ENCODE results near the gene ZNF101. TPM values are rescaled to one million over a fixed set of nuclear protein-coding genes. Genes with fewer than 3 reads are reported as not detected.

The ZNF101 gene
- total and polyA plus RNA-seq, 9 donors = 2.9 to 12.6 (median 5.6) TPM

- Histone ChIP-seq H3K27me3 (no peaks in the 10 kb centered on the region), H3K27ac (no peak overlapping the region), H3K36me3 (no peaks in the 10 kb centered on the region), H3K4me1 (ENCODE audit: insufficient read depth) (no peaks in the 10 kb centered on the region), H3K9me3 (no peaks in the 10 kb centered on the region), H3K4me3 (no peak overlapping the region)
- DNase-seq = no peak
- no peak for TF ChIP-seq POLR2A (IDR thresholded peaks at IDR 0.05)
- TF ChIP-seq EP300 (IDR thresholded peaks at IDR 0.05) = no peak
- TF ChIP-seq CTCF (IDR thresholded peaks at IDR 0.05) = no peak
- 72 to 84% (median 81%) methylated on average over 5 of the region's 5 CpGs for WGBS, 3 donors
- intact Hi-C loops (cut with DNase I) = no loop called here
Observed at GRCh38 chr19:19632661-19633060, 36.0 kb upstream of the ZNF101 start.

- WGBS, 3 donors = 90% methylated on average over 22 of the region's 22 CpGs
- H3K27me3 ChIP-seq = no peaks in the 10 kb centered on the region
- no peaks in the 10 kb centered on the region for H3K36me3 ChIP-seq
- no peaks in the 10 kb centered on the region for H3K9me3 ChIP-seq
- no peak overlapping the region for H3K27ac ChIP-seq
- no peak overlapping the region for H3K4me3 ChIP-seq
- no peaks in the 10 kb centered on the region for H3K4me1 ChIP-seq (ENCODE audit: insufficient read depth)
- intact Hi-C loops (cut with DNase I) = no loop called here
- TF ChIP-seq CTCF (IDR thresholded peaks at IDR 0.05) (no peak), POLR2A (IDR thresholded peaks at IDR 0.05) (no peak), EP300 (IDR thresholded peaks at IDR 0.05) (no peak)
- DNase-seq = no peak
Observed at GRCh38 chr19:19633711-19634515, 34.7 kb upstream of the ZNF101 start.

- no peak for TF ChIP-seq POLR2A (IDR thresholded peaks at IDR 0.05)
- no peak for TF ChIP-seq CTCF (IDR thresholded peaks at IDR 0.05)
- no peak for TF ChIP-seq EP300 (IDR thresholded peaks at IDR 0.05)
- 94 to 95% (median 94%) methylated on average over 36 of the region's 36 CpGs for WGBS, 3 donors
- no peak overlapping the region for H3K27ac ChIP-seq
- no peaks in the 10 kb centered on the region for H3K9me3 ChIP-seq
- intact Hi-C loops (cut with DNase I) = no loop called here
- no peaks in the 10 kb centered on the region for H3K4me1 ChIP-seq (ENCODE audit: insufficient read depth)
- no peak for DNase-seq
- H3K4me3 ChIP-seq = no peak overlapping the region
- H3K27me3 ChIP-seq = no peaks in the 10 kb centered on the region
- no peaks in the 10 kb centered on the region for H3K36me3 ChIP-seq
Observed at GRCh38 chr19:19634516-19635312, 33.9 kb upstream of the ZNF101 start.

GRCh38 chr19:19635313-19635702 is 33.3 kb upstream of the ZNF101 start:
- intact Hi-C loops (cut with DNase I) = no loop called here
- no peak for TF ChIP-seq CTCF (IDR thresholded peaks at IDR 0.05)
- TF ChIP-seq EP300 (IDR thresholded peaks at IDR 0.05) = no peak
- TF ChIP-seq POLR2A (IDR thresholded peaks at IDR 0.05) = no peak
- Histone ChIP-seq H3K9me3 (no peaks in the 10 kb centered on the region), H3K4me1 (ENCODE audit: insufficient read depth) (no peaks in the 10 kb centered on the region), H3K27ac (no peak overlapping the region), H3K27me3 (no peaks in the 10 kb centered on the region), H3K4me3 (no peak overlapping the region), H3K36me3 (no peaks in the 10 kb centered on the region)
- 95 to 97% (median 95%) methylated on average over 14 of the region's 14 CpGs for WGBS, 3 donors
- DNase-seq = no peak

All from ovary (tissue), 9 donors.